GM18526 (cell line): Measurements from ENCODE around the gene ZNF512.

Source experiments
- POLR2A ChIP-seq: IDR thresholded peaks from 3 replicates; pipeline ENCODE4 v1.6.1; 2011; ENCODE audit not compliant: insufficient read length; ENCODE audit errors: extremely low read depth

The ZNF512 gene

DNA sequence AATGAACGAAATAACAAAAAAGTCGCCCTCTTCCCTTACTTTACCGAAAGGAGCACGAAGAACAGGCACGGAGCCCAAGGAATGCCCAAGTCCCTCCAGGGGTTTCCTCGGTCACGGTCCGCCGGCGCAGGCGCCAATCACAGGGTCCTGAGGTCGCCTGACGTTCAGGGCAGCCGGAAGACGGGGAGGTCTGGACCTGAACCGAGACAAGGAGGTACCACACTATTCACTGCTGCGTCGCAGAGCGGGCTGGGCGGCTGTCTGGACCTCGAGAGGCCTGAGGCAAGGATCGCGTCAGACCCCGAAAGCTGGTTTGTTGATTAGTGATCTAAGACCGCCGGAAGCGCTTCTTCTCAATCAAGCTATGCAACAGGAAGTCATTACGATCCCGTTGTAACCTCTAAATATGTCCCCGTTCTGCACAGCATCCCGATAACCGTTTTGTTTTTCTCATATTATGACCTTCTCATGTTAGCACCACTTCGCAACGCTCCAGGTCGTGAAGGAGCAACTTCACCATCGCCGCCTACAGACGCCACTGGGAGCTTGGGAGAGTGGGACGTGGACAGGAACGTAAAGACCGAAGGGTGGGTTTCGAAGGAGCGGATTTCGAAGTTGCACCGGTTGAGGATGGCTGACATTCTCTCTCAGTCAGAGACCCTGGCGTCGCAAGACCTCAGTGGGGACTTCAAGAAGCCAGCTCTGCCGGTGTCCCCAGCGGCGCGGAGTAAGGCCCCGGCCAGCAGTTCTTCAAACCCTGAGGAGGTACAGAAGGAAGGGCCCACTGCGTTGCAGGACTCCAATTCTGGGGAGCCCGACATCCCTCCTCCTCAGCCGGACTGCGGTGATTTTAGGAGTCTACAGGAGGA is 80.7 kb downstream of the ZNF512 start, which contains the start of the genes SLC4A1AP and SUPT7L:
TSS of gene SLC4A1AP (plus strand) at position 605 of the 869 bp plus-strand sequence. CDS start at position 631, 26 bp downstream.
TSS of gene SUPT7L (minus strand) at position 330 of the 869 bp plus-strand sequence. CDS start 1,422 bp downstream, outside the sequence.
- peak; percentile 63 for TF ChIP-seq POLR2A

- TF ChIP-seq POLR2A = no peak
Observed at GRCh38 chr2:27664154-27664574, 81.3 kb downstream of the ZNF512 start.

DNA sequence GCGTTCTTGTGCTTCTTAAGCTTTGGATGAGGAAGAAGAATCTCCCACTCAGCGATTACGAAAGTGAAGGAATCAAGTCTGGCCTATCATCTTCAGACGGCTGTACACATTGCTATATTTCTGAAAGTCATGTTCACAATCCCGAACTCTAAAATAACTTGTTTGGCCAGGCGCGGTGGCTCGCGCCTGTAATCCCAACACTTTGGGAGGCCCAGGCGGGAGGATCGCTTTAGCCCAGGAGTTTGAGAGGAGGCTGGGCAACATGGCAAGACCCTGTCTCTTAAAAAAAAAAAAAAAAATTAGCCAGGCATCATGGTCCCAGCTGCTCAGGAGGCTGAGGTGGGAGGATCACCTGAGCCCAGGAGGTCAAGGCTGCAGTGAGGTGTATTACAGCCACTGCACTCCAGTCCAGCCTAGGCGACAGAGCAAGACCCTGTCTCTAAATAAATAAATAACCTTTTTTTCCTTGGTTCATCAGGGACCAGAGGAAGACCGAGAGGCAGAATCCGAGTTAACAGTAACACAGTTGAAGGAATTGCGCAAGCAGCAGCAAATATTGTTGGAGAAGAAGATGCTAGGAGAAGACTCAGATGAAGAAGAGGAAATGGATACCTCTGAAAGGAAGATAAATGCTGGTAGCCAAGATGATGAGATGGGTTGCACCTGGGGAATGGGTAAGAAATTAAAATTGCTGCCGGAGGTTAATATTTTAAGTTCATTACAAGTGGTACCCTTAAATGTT is 82.0 kb downstream of the ZNF512 start:
- TF ChIP-seq POLR2A = no peak

- TF ChIP-seq POLR2A = no peak
Observed at GRCh38 chr2:27667446-27667845, 84.6 kb downstream of the ZNF512 start.

- no peak for TF ChIP-seq POLR2A
Observed at GRCh38 chr2:27671235-27671634, 88.4 kb downstream of the ZNF512 start.
